Neutrophil (primary cell): ENCODE data around the gene GAK.

Source experiments
- H3K27ac ChIP-seq: fragments of 200-600 bp; sonication (generic); 2 replicates; pipeline ENCODE4 v1.5.1; 2016; ENCODE audit warnings: mild to moderate bottlenecking, moderate library complexity
- H3K27me3 ChIP-seq: fragments of 200-600 bp; sonication (generic); 2 replicates; pipeline ENCODE4 v1.6.0; 2016; ENCODE audit warnings: mild to moderate bottlenecking
- H3K36me3 ChIP-seq: fragments of 200-600 bp; sonication (generic); 2 replicates; pipeline ENCODE4 v1.5.1; 2017
- H3K4me1 ChIP-seq, 2 experiments: fragments of 200-600 bp in 1 of 2; sonication (generic) in 1 of 2; 1 replicate in 1 of 2; 2 replicates in 1 of 2; pipeline versions ENCODE4 v1.5.1 to v1.6.1; 2013 to 2016; ENCODE audit warnings: low read depth in 1 of 2, low read length in 1 of 2, mild to moderate bottlenecking in 1 of 2, moderate library complexity in 1 of 2; ENCODE audit not compliant: control insufficient read depth in 1 of 2, insufficient read depth in 1 of 2
- H3K4me3 ChIP-seq, 2 experiments: fragments of 200-600 bp in 1 of 2; sonication (generic) in 1 of 2; 1 replicate in 1 of 2; 2 replicates in 1 of 2; pipeline ENCODE4 v1.5.1; 2013 to 2016; ENCODE audit warnings: low read depth in 1 of 2, low read length in 1 of 2, mild to moderate bottlenecking in 1 of 2, moderate library complexity in 1 of 2
- H3K9me3 ChIP-seq: fragments of 200-600 bp; sonication (generic); 2 replicates; pipeline ENCODE4 v1.5.1; 2016
- CTCF ChIP-seq: fragments of 200-600 bp; sonication (generic); IDR thresholded peaks from 2 replicates; pipeline ENCODE4 v1.5.1; 2016; ENCODE audit warnings: antibody characterized with exemption

Gene GAK

GRCh38 chr4:905485-906338, 26.4 kb downstream of the GAK start:
- Histone ChIP-seq H3K4me3 (no peak overlapping the region), H3K9me3 (no peaks in the 10 kb centered on the region), H3K27me3 (no peaks in the 10 kb centered on the region), H3K4me1 (no peaks in the 10 kb centered on the region), H3K27ac (no peak overlapping the region), H3K36me3 (peaks cover 90% of the 10 kb centered on the region)
- no peak for TF ChIP-seq CTCF

- Histone ChIP-seq H3K4me1 (no peaks in the 10 kb centered on the region), H3K9me3 (no peaks in the 10 kb centered on the region), H3K27me3 (no peaks in the 10 kb centered on the region), H3K36me3 (peaks cover 89% of the 10 kb centered on the region), H3K4me3 (no peak overlapping the region), H3K27ac (no peak overlapping the region)
- no peak for TF ChIP-seq CTCF
Observed at GRCh38 chr4:903066-904046, 28.8 kb downstream of the GAK start.

GRCh38 chr4:901192-901910, 30.8 kb downstream of the GAK start:
- Histone ChIP-seq H3K4me1 (no peaks in the 10 kb centered on the region), H3K27me3 (no peaks in the 10 kb centered on the region), H3K9me3 (no peaks in the 10 kb centered on the region), H3K4me3 (no peak overlapping the region), H3K36me3 (peaks cover 88% of the 10 kb centered on the region), H3K27ac (no peak overlapping the region)
- TF ChIP-seq CTCF, result no peak

GRCh38 chr4:900721-901120, 31.4 kb downstream of the GAK start:
- TF ChIP-seq CTCF, result no peak
- Histone ChIP-seq H3K4me3 (no peak overlapping the region), H3K9me3 (no peaks in the 10 kb centered on the region), H3K27ac (no peak overlapping the region), H3K27me3 (no peaks in the 10 kb centered on the region), H3K4me1 (no peaks in the 10 kb centered on the region), H3K36me3 (peaks cover 89% of the 10 kb centered on the region)

- TF ChIP-seq CTCF, result no peak
- Histone ChIP-seq H3K27me3 (no peaks in the 10 kb centered on the region), H3K27ac (no peak overlapping the region), H3K4me3 (no peak overlapping the region), H3K36me3 (peaks cover 89% of the 10 kb centered on the region), H3K9me3 (no peaks in the 10 kb centered on the region), H3K4me1 (no peaks in the 10 kb centered on the region)
Observed at GRCh38 chr4:900073-900472, 32.0 kb downstream of the GAK start.
